Transverse colon (tissue), 4 donors: Measurements from ENCODE around the gene ZNF500. TPM values are rescaled to one million over a fixed set of nuclear protein-coding genes. Genes with fewer than 3 reads are reported as not detected.

Source experiments
- DNase-seq: peaks from one replicate; pipeline ENCODE4 v3.0.0-alpha.2; 2019
- H3K27ac ChIP-seq, 4 donors: fragments of 200-600 bp; sonication (generic); 2 replicates each; pipeline ENCODE4 v1.5.1; 2016 to 2018; ENCODE audit warnings: inconsistent platforms in 4 of 4
- H3K27me3 ChIP-seq: fragments of 200-600 bp; sonication (generic); 2 replicates; pipeline ENCODE4 v1.5.1; 2017; ENCODE audit warnings: inconsistent platforms
- H3K36me3 ChIP-seq, 4 donors: fragments of 200-600 bp; sonication (generic); 2 replicates each; pipeline ENCODE4 v1.5.1; 2017 to 2019; ENCODE audit warnings: inconsistent platforms in 4 of 4
- H3K4me1 ChIP-seq, 4 donors: fragments of 200-600 bp; sonication (generic); 2 replicates each; pipeline ENCODE4 v1.5.1; 2017 to 2020; ENCODE audit warnings: inconsistent platforms in 4 of 4
- H3K4me3 ChIP-seq, 4 donors: fragments of 200-600 bp; sonication (generic); 1 replicate in 1 of 4; 2 replicates in 3 of 4; pipeline versions ENCODE4 v1.5.1 to v1.6.1; 2017 to 2019; ENCODE audit warnings: inconsistent platforms in 4 of 4
- H3K9me3 ChIP-seq, 2 donors: fragments of 200-600 bp; sonication (generic); 2 replicates each; pipeline ENCODE4 v1.5.1; 2017 to 2019; ENCODE audit warnings: inconsistent platforms in 2 of 2
- EP300 ChIP-seq: sonication (generic); formaldehyde crosslinking; IDR thresholded peaks from one replicate; pipeline ENCODE4 v1.6.1; 2017; ENCODE audit warnings: antibody characterized with exemption, low read depth
- POLR2A ChIP-seq: fragments of 450-650 bp; IDR thresholded peaks from one replicate; pipeline ENCODE4 v1.6.1; 2016; ENCODE audit warnings: antibody characterized with exemption, mild to moderate bottlenecking, moderate library complexity
- POLR2AphosphoS5 ChIP-seq, 3 donors: sonication (generic); formaldehyde crosslinking; IDR thresholded peaks; one replicate each; pipeline ENCODE4 v1.6.1; 2016; ENCODE audit warnings: antibody characterized with exemption in 3 of 3
- WGBS, 2 donors: methylation state at CpG; one replicate each; pipeline ENCODE4 v1.1.5; 2018; ENCODE audit warnings: low coverage in 1 of 2; 5-methylcytosine and 5-hydroxymethylcytosine counted together
- in situ Hi-C, 4 donors: fragments of 200-750 bp; cut with MboI; loops; one replicate each; pipeline versions ENCODE4 v1.15.0 to v1.15.1; 2017; ENCODE audit warnings: low sequenced_read_pairs in 3 of 4, low pct_ligation_motif_present in 1 of 4, low pct_unique_long_range_greater_than_20kb in 1 of 4
- intact Hi-C: fragments of 100-400 bp; cut with DNase I; formaldehyde crosslinking; loops from one replicate; pipeline ENCODE4 v1.15.1; 2023; ENCODE audit warnings: low total_unique reads
- total RNA-seq, 4 donors: library from RNA; depleted of rRNA; stranded (reverse); fragments of >200 nt; gene quantifications; one replicate each; pipeline ENCODE4 v1.1.0, GENCODE V29; 2016
- TF ChIP-seq, protein P1 (sequence below), 5 experiments: fragments of 200-600 bp in 3 of 5; fragments of 450-650 bp in 2 of 5; sonication (generic) in 3 of 5; IDR thresholded peaks; 1 replicate in 2 of 5; 2 replicates in 3 of 5; pipeline ENCODE4 v1.5.1; 2016 to 2017; ENCODE audit warnings: antibody characterized with exemption in 5 of 5, inconsistent platforms in 3 of 5, mild to moderate bottlenecking in 2 of 5, moderate library complexity in 1 of 5

Gene ZNF500
- total RNA-seq, 4 donors from 2014 or later, result 9.7 to 31.2 (median 11.6) TPM

DNA sequence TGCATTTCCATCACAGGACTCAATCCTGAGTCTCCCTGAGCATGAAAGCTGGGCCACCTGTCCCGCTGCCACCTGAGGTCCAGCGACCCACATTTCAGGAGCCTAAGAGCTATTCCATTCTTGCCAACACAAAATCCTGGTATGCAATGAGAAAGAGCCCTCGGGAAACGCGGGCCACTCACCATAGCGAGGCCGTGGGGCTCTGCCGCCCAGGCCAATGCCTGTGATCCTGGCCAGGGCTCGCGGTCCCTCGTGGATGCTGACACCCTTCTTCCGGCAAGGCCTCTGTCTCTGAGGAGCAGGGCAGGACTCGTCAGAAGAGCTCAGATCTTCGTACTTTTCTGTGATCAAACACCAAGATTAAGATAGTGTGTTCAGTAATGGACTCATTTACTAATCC lies 62.0 kb downstream of the ZNF500 start:
- in situ Hi-C loops, result no loop called here
- 96% methylated on average over 14 of the region's 14 CpGs; no CpG with 5 or more reads in 1 of the 2 donors for WGBS, 2 donors
- DNase-seq, result no peak
- Histone ChIP-seq H3K4me1 (peaks cover 0 to 18% (median 18%) of the 10 kb centered on the region in 4 donors), H3K4me3 (no peak overlapping the region), H3K9me3 (no peaks in the 10 kb centered on the region), H3K36me3 (peaks cover 0 to 20% (median 3%) of the 10 kb centered on the region in 4 donors), H3K27me3 (no peaks in the 10 kb centered on the region), H3K27ac (no peak overlapping the region)
- intact Hi-C loops, result no loop called here
- TF ChIP-seq POLR2A (no peak), POLR2AphosphoS5 (IDR thresholded peaks at IDR 0.05) (no peak), EP300 (no peak)
- TF ChIP-seq, protein P1, sequence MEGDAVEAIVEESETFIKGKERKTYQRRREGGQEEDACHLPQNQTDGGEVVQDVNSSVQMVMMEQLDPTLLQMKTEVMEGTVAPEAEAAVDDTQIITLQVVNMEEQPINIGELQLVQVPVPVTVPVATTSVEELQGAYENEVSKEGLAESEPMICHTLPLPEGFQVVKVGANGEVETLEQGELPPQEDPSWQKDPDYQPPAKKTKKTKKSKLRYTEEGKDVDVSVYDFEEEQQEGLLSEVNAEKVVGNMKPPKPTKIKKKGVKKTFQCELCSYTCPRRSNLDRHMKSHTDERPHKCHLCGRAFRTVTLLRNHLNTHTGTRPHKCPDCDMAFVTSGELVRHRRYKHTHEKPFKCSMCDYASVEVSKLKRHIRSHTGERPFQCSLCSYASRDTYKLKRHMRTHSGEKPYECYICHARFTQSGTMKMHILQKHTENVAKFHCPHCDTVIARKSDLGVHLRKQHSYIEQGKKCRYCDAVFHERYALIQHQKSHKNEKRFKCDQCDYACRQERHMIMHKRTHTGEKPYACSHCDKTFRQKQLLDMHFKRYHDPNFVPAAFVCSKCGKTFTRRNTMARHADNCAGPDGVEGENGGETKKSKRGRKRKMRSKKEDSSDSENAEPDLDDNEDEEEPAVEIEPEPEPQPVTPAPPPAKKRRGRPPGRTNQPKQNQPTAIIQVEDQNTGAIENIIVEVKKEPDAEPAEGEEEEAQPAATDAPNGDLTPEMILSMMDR (IDR thresholded peaks at IDR 0.05), result no peak

DNA sequence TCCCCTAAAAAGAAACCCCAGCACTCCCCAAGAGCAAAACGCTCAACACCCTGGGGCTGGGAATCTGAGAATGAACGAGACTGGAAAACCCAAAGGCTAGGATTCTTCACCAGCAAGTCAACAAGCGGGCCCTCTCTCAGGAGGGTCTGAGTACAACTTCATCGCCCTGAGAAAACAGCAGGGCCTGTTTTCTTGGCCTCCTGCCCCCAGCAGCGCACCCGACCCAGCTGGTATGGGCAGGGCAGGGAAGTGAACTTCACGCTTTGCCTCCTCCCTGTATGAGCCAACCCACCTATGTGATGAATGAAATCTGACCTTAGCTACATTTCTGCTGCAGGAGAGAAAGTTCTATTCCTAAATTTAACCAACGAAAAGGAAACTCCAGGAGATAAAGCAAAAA lies 62.5 kb downstream of the ZNF500 start:
- Histone ChIP-seq H3K27me3 (no peaks in the 10 kb centered on the region), H3K4me1 (peaks cover 0 to 18% (median 18%) of the 10 kb centered on the region in 4 donors), H3K4me3 (no peak overlapping the region), H3K36me3 (peaks cover 0 to 17% (median 3%) of the 10 kb centered on the region in 4 donors), H3K9me3 (no peaks in the 10 kb centered on the region), H3K27ac (no peak overlapping the region)
- in situ Hi-C loops (no loop called here), intact Hi-C loops (no loop called here)
- TF ChIP-seq POLR2AphosphoS5 (IDR thresholded peaks at IDR 0.05) (no peak), EP300 (no peak), POLR2A (no peak)
- TF ChIP-seq, protein P1 (IDR thresholded peaks at IDR 0.05), result no peak
- DNase-seq, result no peak
- 88 to 90% methylated on average over 2 to 8 of the region's 8 CpGs for WGBS, 2 donors

DNA sequence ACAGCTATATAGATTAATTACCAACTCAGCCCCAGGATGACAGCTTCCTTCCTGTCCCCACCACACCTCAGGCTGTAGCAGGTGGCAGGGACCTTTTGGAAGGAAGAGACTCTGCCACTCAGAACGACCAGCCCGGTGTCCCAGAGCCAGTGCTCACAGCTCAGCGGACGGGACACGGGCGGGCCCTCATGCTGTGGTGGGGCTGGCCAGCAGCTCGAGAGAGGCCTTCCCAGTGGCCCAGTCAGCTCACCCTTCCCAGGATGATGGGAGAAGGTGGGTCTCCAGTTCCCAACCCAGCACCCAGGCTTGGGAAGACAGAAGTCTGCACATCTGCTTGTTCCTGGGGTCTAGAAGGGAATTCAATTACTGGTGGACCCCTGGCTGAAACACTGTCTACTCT lies 63.1 kb downstream of the ZNF500 start:
- 76% methylated on average over 7 of the region's 7 CpGs; no CpG with 5 or more reads in 1 of the 2 donors for WGBS, 2 donors
- H3K36me3 ChIP-seq, result peaks cover 0 to 16% (median 3%) of the 10 kb centered on the region in 4 donors
- H3K4me1 ChIP-seq, result peaks cover 0 to 18% (median 18%) of the 10 kb centered on the region in 4 donors
- no peak for DNase-seq
- H3K4me3 ChIP-seq, result no peak overlapping the region
- intact Hi-C loops, result no loop called here
- in situ Hi-C loops, result no loop called here
- TF ChIP-seq EP300, result no peak
- no peak for TF ChIP-seq POLR2A
- no peak for TF ChIP-seq POLR2AphosphoS5 (IDR thresholded peaks at IDR 0.05)
- TF ChIP-seq, protein P1 (IDR thresholded peaks at IDR 0.05), result no peak
- H3K9me3 ChIP-seq, result no peaks in the 10 kb centered on the region
- no peaks in the 10 kb centered on the region for H3K27me3 ChIP-seq
- H3K27ac ChIP-seq, result no peak overlapping the region

DNA sequence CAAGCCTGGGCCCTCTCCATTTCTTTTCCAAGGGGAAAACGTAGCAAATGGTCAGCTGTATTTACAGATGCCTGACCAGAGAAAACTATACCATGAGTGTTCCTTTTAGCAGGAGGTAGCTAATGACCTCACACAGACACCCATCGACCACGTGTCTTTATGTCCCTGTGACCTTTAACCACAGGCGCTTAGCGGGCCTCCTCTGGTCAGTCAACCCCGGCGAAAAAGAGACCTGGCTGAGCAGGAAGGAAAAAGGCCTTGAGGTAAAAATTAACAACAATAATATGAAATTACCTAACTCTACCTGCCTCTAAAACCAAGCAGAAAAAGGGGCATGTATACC lies 64.5 kb downstream of the ZNF500 start:
- Histone ChIP-seq H3K4me1 (peaks cover 0 to 18% (median 18%) of the 10 kb centered on the region in 4 donors), H3K36me3 (peaks cover 0 to 12% (median 3%) of the 10 kb centered on the region in 4 donors), H3K27me3 (no peaks in the 10 kb centered on the region), H3K27ac (peak overlapping the region; percentile 72 to 83 (median 78)), H3K9me3 (no peaks in the 10 kb centered on the region), H3K4me3 (no peak overlapping the region)
- no peak for DNase-seq
- TF ChIP-seq, protein P1 (IDR thresholded peaks at IDR 0.05), result no peak
- no peak for TF ChIP-seq POLR2A
- in situ Hi-C loops, result no loop called here
- intact Hi-C loops, result no loop called here
- WGBS, 2 donors, result 40 to 55% methylated on average over 2 to 7 of the region's 7 CpGs
